LHCN-M2 (cell line): ENCODE results near the gene VEGFA. TPM values are rescaled to one million over a fixed set of nuclear protein-coding genes. Genes with fewer than 3 reads are reported as not detected.

Experiments
- DNase-seq: peaks from one replicate; pipeline ENCODE4 v3.0.0-alpha.2; 2012; ENCODE audit warnings: low read depth
- total RNA-seq: library from RNA; depleted of rRNA; stranded (reverse); fragments of >200 nt; gene quantifications from 2 replicates; pipeline ENCODE4 v1.2.3, GENCODE V29; 2014

VEGFA gene
- total RNA-seq, 1 experiment from 2014 or later: 323 TPM

GRCh38 chr6:43759136-43759906 lies 10.7 kb upstream of the VEGFA start:
- no peak for DNase-seq

DNA sequence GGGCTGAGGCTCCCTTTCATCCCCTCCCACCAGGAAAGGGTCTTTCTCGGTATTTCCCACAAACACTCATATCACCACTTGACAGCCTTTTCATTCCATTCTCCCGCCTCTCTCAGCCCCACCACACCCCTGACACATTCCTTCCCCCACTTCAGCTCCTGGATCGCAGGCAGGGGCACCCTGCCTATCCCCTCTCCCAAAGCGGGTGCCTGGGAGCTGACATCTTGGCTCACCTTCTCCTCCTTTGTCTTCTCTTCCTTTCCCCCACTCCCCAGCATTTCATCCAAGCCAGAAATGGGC lies 10.2 kb upstream of the VEGFA start:
- DNase-seq: no peak

DNA sequence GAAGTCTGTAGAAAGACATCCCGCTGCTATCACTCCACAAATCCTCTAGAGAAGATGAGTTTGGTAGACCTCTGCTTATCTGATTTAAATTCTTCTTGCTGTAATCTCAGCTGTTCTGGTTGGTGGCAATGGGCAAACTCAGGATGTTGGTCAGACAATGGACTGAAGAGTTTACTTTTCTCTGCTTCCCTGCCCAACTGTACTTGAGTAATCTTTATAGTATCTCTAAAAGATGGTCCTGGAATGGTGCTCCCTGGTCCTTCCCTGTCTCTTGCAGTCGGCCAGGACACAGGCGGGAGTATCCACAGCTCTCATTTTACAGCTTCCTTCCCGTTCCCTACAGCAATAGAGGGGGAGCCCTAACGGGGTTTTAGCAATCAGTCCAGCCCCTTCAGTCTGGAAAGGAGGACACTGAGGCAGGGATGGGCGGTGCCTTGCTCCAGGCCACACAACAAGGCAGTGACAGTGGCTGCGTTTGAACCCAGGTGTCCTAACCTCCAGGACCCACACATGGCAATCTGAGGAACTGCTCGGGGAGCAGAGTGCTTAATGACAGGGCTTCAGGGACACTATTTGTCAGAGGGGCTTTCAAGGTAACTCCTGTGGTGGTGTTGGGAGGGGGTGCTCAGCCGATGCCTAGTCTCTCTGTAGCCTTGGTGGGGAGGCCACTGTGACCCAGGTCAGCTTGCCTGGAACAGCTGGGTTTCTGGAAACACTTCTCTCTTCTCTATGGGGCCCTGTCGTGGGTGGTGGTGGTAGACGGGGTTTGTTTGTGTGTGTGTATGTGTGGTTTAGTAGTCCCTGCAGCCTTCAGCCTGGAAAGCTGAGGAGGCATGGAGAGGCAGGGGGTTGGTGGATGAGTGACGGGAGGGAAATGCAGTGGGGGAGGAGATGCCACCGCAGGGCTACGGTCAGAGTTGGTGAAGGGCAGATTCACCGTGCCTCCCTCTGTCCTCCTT lies 9.5 kb upstream of the VEGFA start:
- DNase-seq: no peak

- no peak for DNase-seq
Observed at GRCh38 chr6:43761666-43762409, 8.2 kb upstream of the VEGFA start.

DNA sequence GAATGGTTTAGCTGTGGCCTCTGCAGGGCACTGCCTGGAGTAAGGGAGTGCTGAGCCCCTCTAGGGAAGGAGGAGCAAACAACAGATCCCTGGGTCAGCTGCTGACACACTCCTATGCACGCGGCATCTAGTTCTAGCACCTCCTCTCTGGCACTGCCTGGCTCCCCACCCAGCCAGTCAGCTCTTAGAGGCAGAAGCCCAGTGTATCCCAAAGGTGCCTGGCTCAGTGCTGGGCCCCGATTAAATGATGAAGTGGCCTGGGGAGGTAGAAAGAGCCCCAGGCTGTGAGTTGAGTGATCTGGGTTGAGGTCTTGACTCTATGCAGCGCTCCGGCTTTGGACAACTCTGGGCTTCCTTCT lies 7.6 kb upstream of the VEGFA start:
- no peak for DNase-seq

- no peak for DNase-seq
Observed at GRCh38 chr6:43762966-43763695, 6.9 kb upstream of the VEGFA start.

DNA sequence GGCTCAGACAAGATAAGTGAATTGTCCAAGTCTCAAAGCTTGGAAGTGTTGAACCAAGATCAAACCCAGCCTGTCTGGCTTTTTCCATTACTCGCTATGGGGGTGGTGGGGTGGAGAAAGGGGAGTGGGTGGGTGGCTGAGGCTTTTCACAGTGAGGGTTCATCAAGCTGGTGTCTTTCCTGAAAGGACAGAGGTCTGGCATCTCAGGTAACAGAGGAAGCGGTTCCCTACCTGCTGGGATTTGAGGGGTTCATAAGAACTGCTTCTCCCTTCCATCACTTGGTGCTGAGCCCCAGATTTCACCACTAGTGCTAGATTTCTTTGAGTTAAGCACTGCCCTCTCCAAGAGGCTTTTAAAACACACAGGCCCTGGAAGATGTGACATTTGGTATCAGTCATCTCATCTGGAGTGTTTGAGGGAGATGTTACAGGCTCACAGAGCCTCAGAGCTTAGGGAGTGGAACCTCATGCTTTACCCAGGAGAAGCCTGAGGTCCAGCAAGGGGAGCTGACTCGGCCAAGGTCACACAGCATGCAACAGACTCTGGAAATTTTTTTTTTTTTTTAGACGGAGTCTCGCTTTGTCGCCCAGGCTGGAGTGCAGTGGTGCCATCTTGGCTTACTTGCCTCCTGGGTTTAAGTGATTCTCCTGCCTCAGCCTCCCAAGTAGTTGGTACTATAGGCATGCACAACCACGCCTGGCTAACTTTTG lies 6.0 kb upstream of the VEGFA start:
- DNase-seq: no peak

DNA sequence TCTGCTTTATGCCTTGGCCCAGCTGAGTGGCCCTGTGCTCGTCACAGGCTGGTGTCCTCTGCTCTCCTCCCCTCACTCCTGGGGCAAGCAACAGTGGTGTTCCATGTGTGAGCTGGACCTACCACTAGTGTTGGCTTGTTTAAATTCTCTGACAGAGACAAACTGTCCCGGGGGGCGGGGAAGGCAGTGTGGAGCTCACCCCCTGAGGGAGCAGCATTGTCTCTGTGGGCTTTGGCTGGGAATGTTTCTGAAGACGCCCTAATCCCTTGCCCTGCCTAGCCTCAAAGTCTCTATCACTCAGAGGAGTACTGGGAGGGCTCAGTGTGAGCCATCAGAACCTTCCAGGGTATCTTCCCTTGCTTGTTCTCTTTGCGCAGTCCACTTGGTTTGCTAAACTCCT lies 5.2 kb upstream of the VEGFA start:
- DNase-seq: no peak

GRCh38 chr6:43765776-43766499 lies 4.1 kb upstream of the VEGFA start:
- no peak for DNase-seq

DNA sequence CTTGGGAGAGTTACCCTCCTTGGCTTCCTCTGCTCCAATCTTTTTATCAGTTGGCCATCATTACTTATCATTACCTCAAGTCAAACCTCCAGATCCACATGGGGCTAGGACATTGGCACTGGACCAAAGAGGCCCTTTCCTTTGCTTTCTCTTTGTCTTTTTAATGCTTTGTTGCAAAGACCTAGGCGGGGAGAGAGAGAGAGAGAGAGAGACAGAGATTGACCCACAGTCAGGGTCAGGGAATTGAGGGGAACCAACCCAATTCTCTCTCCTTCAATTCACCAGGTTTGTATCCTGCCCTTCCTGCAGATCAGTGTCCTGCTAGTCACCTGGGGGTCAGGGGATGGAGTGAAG lies 3.5 kb upstream of the VEGFA start:
- DNase-seq: no peak

GRCh38 chr6:43766964-43767461 lies 3.0 kb upstream of the VEGFA start:
- no peak for DNase-seq

GRCh38 chr6:43767553-43768505 lies 2.2 kb upstream of the VEGFA start:
- no peak for DNase-seq

GRCh38 chr6:43768506-43768860 lies 1.5 kb upstream of the VEGFA start:
- no peak for DNase-seq

DNA sequence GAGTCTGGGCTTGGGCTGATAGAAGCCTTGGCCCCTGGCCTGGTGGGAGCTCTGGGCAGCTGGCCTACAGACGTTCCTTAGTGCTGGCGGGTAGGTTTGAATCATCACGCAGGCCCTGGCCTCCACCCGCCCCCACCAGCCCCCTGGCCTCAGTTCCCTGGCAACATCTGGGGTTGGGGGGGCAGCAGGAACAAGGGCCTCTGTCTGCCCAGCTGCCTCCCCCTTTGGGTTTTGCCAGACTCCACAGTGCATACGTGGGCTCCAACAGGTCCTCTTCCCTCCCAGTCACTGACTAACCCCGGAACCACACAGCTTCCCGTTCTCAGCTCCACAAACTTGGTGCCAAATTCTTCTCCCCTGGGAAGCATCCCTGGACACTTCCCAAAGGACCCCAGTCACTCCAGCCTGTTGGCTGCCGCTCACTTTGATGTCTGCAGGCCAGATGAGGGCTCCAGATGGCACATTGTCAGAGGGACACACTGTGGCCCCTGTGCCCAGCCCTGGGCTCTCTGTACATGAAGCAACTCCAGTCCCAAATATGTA lies 957 bp upstream of the VEGFA start:
- DNase-seq: peak; percentile 75

- DNase-seq: peak; percentile 73
Observed at GRCh38 chr6:43770372-43771209, 580 bp downstream of the VEGFA start.

- no peak for DNase-seq
Observed at GRCh38 chr6:43771210-43771857, 1.3 kb downstream of the VEGFA start.
